Panc1 (cell line): ENCODE data around the gene AHI1.

ENCODE experiments used
- POLR2AphosphoS5 ChIP-seq: IDR thresholded peaks from 2 replicates; pipeline ENCODE4 v1.6.1; 2012; ENCODE audit warnings: mild to moderate bottlenecking, low read depth, low read length, moderate library complexity
- SIN3A ChIP-seq: IDR thresholded peaks from 2 replicates; pipeline ENCODE4 v1.6.1; 2012; ENCODE audit warnings: low read depth, mild to moderate bottlenecking, low read length, moderate library complexity, borderline replicate concordance; ENCODE audit not compliant: insufficient read depth
- TF ChIP-seq, protein P1 (sequence below): fragments of 450-650 bp; IDR thresholded peaks from 2 replicates; pipeline ENCODE4 v1.5.1; 2017; ENCODE audit warnings: mild to moderate bottlenecking
- TF ChIP-seq, protein P2 (sequence below), 2 experiments: IDR thresholded peaks; 2 replicates each; pipeline ENCODE4 v1.6.1; 2011 to 2012; ENCODE audit warnings: low read depth in 2 of 2, control low read depth in 1 of 2, low read length in 1 of 2, mild to moderate bottlenecking in 1 of 2, moderate library complexity in 1 of 2; ENCODE audit not compliant: insufficient read depth in 1 of 2

DNA sequence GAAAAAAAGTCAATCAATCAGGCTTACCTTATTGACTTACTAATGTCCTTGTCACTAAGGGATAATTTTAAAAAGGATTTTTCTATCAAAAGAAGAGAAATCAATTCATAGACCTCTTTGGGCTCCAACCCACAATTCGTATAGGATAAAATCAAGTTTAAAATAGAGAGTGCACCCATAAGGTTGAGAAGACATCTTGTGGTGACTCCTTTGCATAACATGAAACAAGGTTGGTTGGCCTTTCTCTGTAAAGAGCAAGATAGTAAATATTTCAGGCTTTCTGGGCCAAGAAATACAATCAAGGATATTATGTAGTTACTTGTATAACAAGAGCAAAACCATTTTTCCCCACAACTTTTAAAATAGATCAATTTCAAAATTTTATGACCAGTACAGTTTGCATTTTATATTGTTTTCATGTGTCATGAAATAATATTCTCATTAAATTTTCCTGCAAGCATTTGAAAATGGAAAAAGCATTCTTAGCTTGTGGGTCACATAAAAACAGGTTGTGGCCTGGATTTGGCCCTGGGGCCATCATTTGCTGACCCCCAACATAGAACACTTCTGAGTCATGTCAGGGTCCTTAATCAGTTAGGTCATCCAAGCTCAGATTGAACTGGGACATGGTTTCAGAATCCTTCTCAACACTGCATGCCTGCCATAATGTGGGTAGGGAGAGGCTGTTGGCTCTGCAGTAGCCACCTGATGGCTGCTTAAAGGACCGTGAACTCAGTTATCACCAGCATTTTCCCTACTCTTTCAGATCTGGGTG is 239.7 kb downstream of the AHI1 start:
- TF ChIP-seq, protein P1, sequence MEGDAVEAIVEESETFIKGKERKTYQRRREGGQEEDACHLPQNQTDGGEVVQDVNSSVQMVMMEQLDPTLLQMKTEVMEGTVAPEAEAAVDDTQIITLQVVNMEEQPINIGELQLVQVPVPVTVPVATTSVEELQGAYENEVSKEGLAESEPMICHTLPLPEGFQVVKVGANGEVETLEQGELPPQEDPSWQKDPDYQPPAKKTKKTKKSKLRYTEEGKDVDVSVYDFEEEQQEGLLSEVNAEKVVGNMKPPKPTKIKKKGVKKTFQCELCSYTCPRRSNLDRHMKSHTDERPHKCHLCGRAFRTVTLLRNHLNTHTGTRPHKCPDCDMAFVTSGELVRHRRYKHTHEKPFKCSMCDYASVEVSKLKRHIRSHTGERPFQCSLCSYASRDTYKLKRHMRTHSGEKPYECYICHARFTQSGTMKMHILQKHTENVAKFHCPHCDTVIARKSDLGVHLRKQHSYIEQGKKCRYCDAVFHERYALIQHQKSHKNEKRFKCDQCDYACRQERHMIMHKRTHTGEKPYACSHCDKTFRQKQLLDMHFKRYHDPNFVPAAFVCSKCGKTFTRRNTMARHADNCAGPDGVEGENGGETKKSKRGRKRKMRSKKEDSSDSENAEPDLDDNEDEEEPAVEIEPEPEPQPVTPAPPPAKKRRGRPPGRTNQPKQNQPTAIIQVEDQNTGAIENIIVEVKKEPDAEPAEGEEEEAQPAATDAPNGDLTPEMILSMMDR = peak; percentile 19; the same call in 1 of the 2 replicates
- no peak for TF ChIP-seq POLR2AphosphoS5
- TF ChIP-seq, protein P2, sequence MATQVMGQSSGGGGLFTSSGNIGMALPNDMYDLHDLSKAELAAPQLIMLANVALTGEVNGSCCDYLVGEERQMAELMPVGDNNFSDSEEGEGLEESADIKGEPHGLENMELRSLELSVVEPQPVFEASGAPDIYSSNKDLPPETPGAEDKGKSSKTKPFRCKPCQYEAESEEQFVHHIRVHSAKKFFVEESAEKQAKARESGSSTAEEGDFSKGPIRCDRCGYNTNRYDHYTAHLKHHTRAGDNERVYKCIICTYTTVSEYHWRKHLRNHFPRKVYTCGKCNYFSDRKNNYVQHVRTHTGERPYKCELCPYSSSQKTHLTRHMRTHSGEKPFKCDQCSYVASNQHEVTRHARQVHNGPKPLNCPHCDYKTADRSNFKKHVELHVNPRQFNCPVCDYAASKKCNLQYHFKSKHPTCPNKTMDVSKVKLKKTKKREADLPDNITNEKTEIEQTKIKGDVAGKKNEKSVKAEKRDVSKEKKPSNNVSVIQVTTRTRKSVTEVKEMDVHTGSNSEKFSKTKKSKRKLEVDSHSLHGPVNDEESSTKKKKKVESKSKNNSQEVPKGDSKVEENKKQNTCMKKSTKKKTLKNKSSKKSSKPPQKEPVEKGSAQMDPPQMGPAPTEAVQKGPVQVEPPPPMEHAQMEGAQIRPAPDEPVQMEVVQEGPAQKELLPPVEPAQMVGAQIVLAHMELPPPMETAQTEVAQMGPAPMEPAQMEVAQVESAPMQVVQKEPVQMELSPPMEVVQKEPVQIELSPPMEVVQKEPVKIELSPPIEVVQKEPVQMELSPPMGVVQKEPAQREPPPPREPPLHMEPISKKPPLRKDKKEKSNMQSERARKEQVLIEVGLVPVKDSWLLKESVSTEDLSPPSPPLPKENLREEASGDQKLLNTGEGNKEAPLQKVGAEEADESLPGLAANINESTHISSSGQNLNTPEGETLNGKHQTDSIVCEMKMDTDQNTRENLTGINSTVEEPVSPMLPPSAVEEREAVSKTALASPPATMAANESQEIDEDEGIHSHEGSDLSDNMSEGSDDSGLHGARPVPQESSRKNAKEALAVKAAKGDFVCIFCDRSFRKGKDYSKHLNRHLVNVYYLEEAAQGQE (IDR thresholded peaks at IDR 0.05; ENCODE audit: insufficient read depth in 1 of 2, low read depth in 2 of 2, low read length in 1 of 2) = no peak
- TF ChIP-seq SIN3A = no peak
